T-helper 1 cell treated with Interleukin-12 subunit alpha and Interleukin-12 subunit beta and Interleukin-4 antibody, amounts not matched to agents 30 μg/mL and 1 μg/mL, for 36 hours (primary cell): ENCODE data around the gene BPIFA3.

Source experiments
- H3K27ac Mint-ChIP-seq: one replicate; pipeline ENCODE4 v1.8.0; 2021; ENCODE audit warnings: mild to moderate bottlenecking, mixed read lengths
- H3K27me3 Mint-ChIP-seq: one replicate; pipeline ENCODE4 v1.8.0; 2021; ENCODE audit warnings: low read depth, mixed read lengths
- H3K36me3 Mint-ChIP-seq: one replicate; pipeline ENCODE4 v1.8.0; 2021; ENCODE audit warnings: low read depth, mixed read lengths
- H3K4me1 Mint-ChIP-seq: one replicate; pipeline ENCODE4 v1.8.0; 2021; ENCODE audit warnings: low read depth, mixed read lengths
- H3K4me3 Mint-ChIP-seq: one replicate; pipeline ENCODE4 v1.8.0; 2021; ENCODE audit warnings: mild to moderate bottlenecking, moderate library complexity, mixed read lengths
- H3K9me3 Mint-ChIP-seq: one replicate; pipeline ENCODE4 v1.8.0; 2021; ENCODE audit warnings: mixed read lengths

Gene BPIFA3

GRCh38 chr20:33191955-33192354 lies 25.2 kb upstream of the BPIFA3 start:
- H3K27ac Mint-ChIP-seq: no peak overlapping the region
- H3K36me3 Mint-ChIP-seq: no peaks in the 10 kb centered on the region
- H3K4me1 Mint-ChIP-seq: no peaks in the 10 kb centered on the region
- H3K27me3 Mint-ChIP-seq: no peaks in the 10 kb centered on the region
- H3K4me3 Mint-ChIP-seq: no peak overlapping the region
- no peaks in the 10 kb centered on the region for H3K9me3 Mint-ChIP-seq

GRCh38 chr20:33192912-33193501 lies 24.1 kb upstream of the BPIFA3 start:
- H3K4me3 Mint-ChIP-seq: no peak overlapping the region
- no peaks in the 10 kb centered on the region for H3K4me1 Mint-ChIP-seq
- no peaks in the 10 kb centered on the region for H3K9me3 Mint-ChIP-seq
- H3K27me3 Mint-ChIP-seq: no peaks in the 10 kb centered on the region
- no peak overlapping the region for H3K27ac Mint-ChIP-seq
- no peaks in the 10 kb centered on the region for H3K36me3 Mint-ChIP-seq

- Mint-ChIP-seq H3K36me3 (no peaks in the 10 kb centered on the region), H3K27ac (no peak overlapping the region), H3K27me3 (no peaks in the 10 kb centered on the region), H3K9me3 (no peaks in the 10 kb centered on the region), H3K4me1 (no peaks in the 10 kb centered on the region), H3K4me3 (no peak overlapping the region)
These were observed 18.1 kb upstream of the BPIFA3 start for GRCh38 chr20:33199026-33199425.

GRCh38 chr20:33202451-33202850 lies 14.7 kb upstream of the BPIFA3 start:
- Mint-ChIP-seq H3K27ac (no peak overlapping the region), H3K36me3 (no peaks in the 10 kb centered on the region), H3K27me3 (peaks cover 11% of the 10 kb centered on the region), H3K4me3 (no peak overlapping the region), H3K9me3 (no peaks in the 10 kb centered on the region), H3K4me1 (no peaks in the 10 kb centered on the region)

- H3K36me3 Mint-ChIP-seq: no peaks in the 10 kb centered on the region
- no peak overlapping the region for H3K27ac Mint-ChIP-seq
- H3K9me3 Mint-ChIP-seq: no peaks in the 10 kb centered on the region
- no peaks in the 10 kb centered on the region for H3K4me1 Mint-ChIP-seq
- H3K27me3 Mint-ChIP-seq: peaks cover 11% of the 10 kb centered on the region
- H3K4me3 Mint-ChIP-seq: no peak overlapping the region
These were observed 13.7 kb upstream of the BPIFA3 start for GRCh38 chr20:33203444-33203843.

- Mint-ChIP-seq H3K27me3 (peaks cover 25% of the 10 kb centered on the region), H3K9me3 (no peaks in the 10 kb centered on the region), H3K4me3 (no peak overlapping the region), H3K27ac (no peak overlapping the region), H3K4me1 (peaks cover 4% of the 10 kb centered on the region), H3K36me3 (no peaks in the 10 kb centered on the region)
These were observed 7.4 kb upstream of the BPIFA3 start for GRCh38 chr20:33209789-33210188.

- Mint-ChIP-seq H3K4me3 (no peak overlapping the region), H3K9me3 (no peaks in the 10 kb centered on the region), H3K4me1 (peaks cover 4% of the 10 kb centered on the region), H3K27me3 (peaks cover 24% of the 10 kb centered on the region), H3K36me3 (no peaks in the 10 kb centered on the region), H3K27ac (peak overlapping the region; percentile 18)
These were observed 6.8 kb upstream of the BPIFA3 start for GRCh38 chr20:33210371-33210770.

- Mint-ChIP-seq H3K36me3 (no peaks in the 10 kb centered on the region), H3K27me3 (peaks cover 33% of the 10 kb centered on the region), H3K27ac (no peak overlapping the region), H3K9me3 (no peaks in the 10 kb centered on the region), H3K4me1 (peaks cover 4% of the 10 kb centered on the region), H3K4me3 (no peak overlapping the region)
These were observed 5.2 kb upstream of the BPIFA3 start for GRCh38 chr20:33211817-33212424.

GRCh38 chr20:33224399-33224798 lies 7.2 kb downstream of the BPIFA3 start:
- Mint-ChIP-seq H3K36me3 (no peaks in the 10 kb centered on the region), H3K4me3 (no peak overlapping the region), H3K9me3 (no peaks in the 10 kb centered on the region), H3K4me1 (no peaks in the 10 kb centered on the region), H3K27me3 (no peaks in the 10 kb centered on the region), H3K27ac (no peak overlapping the region)

- Mint-ChIP-seq H3K9me3 (no peaks in the 10 kb centered on the region), H3K36me3 (no peaks in the 10 kb centered on the region), H3K27ac (peak overlapping the region; percentile 16), H3K27me3 (no peaks in the 10 kb centered on the region), H3K4me1 (peaks cover 22% of the 10 kb centered on the region), H3K4me3 (no peak overlapping the region)
These were observed 12.7 kb downstream of the BPIFA3 start for GRCh38 chr20:33229843-33230242.

- no peak overlapping the region for H3K4me3 Mint-ChIP-seq
- H3K36me3 Mint-ChIP-seq: no peaks in the 10 kb centered on the region
- no peaks in the 10 kb centered on the region for H3K9me3 Mint-ChIP-seq
- H3K4me1 Mint-ChIP-seq: peaks cover 22% of the 10 kb centered on the region
- no peaks in the 10 kb centered on the region for H3K27me3 Mint-ChIP-seq
- H3K27ac Mint-ChIP-seq: no peak overlapping the region
These were observed 14.1 kb downstream of the BPIFA3 start for GRCh38 chr20:33231237-33231636.

- Mint-ChIP-seq H3K4me1 (peaks cover 22% of the 10 kb centered on the region), H3K27ac (peak overlapping the region; percentile 52), H3K27me3 (peaks cover 4% of the 10 kb centered on the region), H3K4me3 (no peak overlapping the region), H3K36me3 (no peaks in the 10 kb centered on the region), H3K9me3 (no peaks in the 10 kb centered on the region)
These were observed 15.4 kb downstream of the BPIFA3 start for GRCh38 chr20:33232486-33233072.

GRCh38 chr20:33233129-33233774 lies 16.1 kb downstream of the BPIFA3 start:
- Mint-ChIP-seq H3K36me3 (no peaks in the 10 kb centered on the region), H3K4me1 (peaks cover 22% of the 10 kb centered on the region), H3K27ac (peak overlapping the region; percentile 35), H3K9me3 (no peaks in the 10 kb centered on the region), H3K4me3 (no peak overlapping the region), H3K27me3 (peaks cover 4% of the 10 kb centered on the region)

GRCh38 chr20:33234050-33234449 lies 16.9 kb downstream of the BPIFA3 start:
- Mint-ChIP-seq H3K27me3 (peaks cover 4% of the 10 kb centered on the region), H3K9me3 (no peaks in the 10 kb centered on the region), H3K27ac (no peak overlapping the region), H3K36me3 (no peaks in the 10 kb centered on the region), H3K4me3 (no peak overlapping the region), H3K4me1 (peaks cover 22% of the 10 kb centered on the region)

- H3K9me3 Mint-ChIP-seq: no peaks in the 10 kb centered on the region
- no peak within 1 kb of the TSS for H3K4me3 Mint-ChIP-seq
- H3K27me3 Mint-ChIP-seq: peaks cover 4% of the 10 kb centered on the region
- no peaks in the 10 kb centered on the region for H3K36me3 Mint-ChIP-seq
- peaks cover 12% of the 10 kb centered on the region for H3K4me1 Mint-ChIP-seq
- no peak within 1 kb of the TSS for H3K27ac Mint-ChIP-seq
These were observed 18.5 kb downstream of the BPIFA3 start, which contains the start of gene BPIFA1 for GRCh38 chr20:33235696-33236095. BPIFA1 (plus strand) TSS chr20:33235996; CDS start chr20:33237712, 1,716 bp downstream.
